ENCODE results near the gene TECTA. TPM values are rescaled to one million over a fixed set of nuclear protein-coding genes. Genes with fewer than 3 reads are reported as not detected.

The TECTA gene
- polyA plus RNA-seq (2011; rRNA removed): 0.12 and 0.14 TPM in 2 replicates
- 0.06 and 0.08 TPM in 2 replicates for polyA plus RNA-seq (2012; cell fraction: cytosol; rRNA removed)
- 0.28 and 0.50 TPM in 2 replicates for polyA plus RNA-seq (2012; cell fraction: nucleus; rRNA removed)
- polyA plus RNA-seq (2017; fragmentation: RNase III; extraction: RNeasy Plus Mini Kit Qiagen cat#74134 plus additional on column Dnase treatment): 0.05 to 0.12 TPM (median 0.05 TPM) in 3 replicates
- 0.12 and 0.39 TPM in 2 replicates for polyA minus RNA-seq (2011; rRNA and poly(A)+ RNA removed)

- WGBS (ENCODE audit: missing lambda C conversion rate): 79% methylated on average over 2 of the region's 2 CpGs
- ATAC-seq: no peak
- no peak for DNase-seq (ENCODE audit: low read depth in 1 of 2, low spot score in 1 of 2)
- Histone ChIP-seq H3K9me3 (no peaks in the 10 kb centered on the region), H3K4me1 (peaks cover 7% of the 10 kb centered on the region; the same call in 1 of the 3 replicates), H3K4me2 (0 out of 3 replicates have a peak within 1 kb of the TSS, but pooled peaks have one; percentile 30), H3K4me3 (no peak within 1 kb of the TSS), H3K27ac (no peak within 1 kb of the TSS)
- TF ChIP-seq BCL3 (IDR thresholded peaks at IDR 0.05) (no peak), SREBF2 (IDR thresholded peaks at IDR 0.05) (no peak), MAFK (IDR thresholded peaks at IDR 0.05; ENCODE audit: partially characterized antibody) (no peak), MYC (IDR thresholded peaks at IDR 0.05; ENCODE audit: borderline replicate concordance, low read length) (no peak), CHD2 (IDR thresholded peaks at IDR 0.05; ENCODE audit: low read length, partially characterized antibody) (no peak), POLR2AphosphoS2 (conservative IDR thresholded peaks at IDR 0.05; ENCODE audit: low read length) (no peak), ZNF302 (CRISPR knock-in tag; IDR thresholded peaks at IDR 0.05) (no peak), EHF (CRISPR knock-in tag; IDR thresholded peaks at IDR 0.05) (no peak), PBX3 (IDR thresholded peaks at IDR 0.05) (no peak), REST (IDR thresholded peaks at IDR 0.05) (no peak), CEBPB (IDR thresholded peaks at IDR 0.05) (no peak)
- CTCF ChIA-PET: interaction anchor here (1.1 kb wide), 1 partner anchor 18 kb away, joined by 3 read pairs; no protein-coding TSS in a partner anchor
- FAIRE-seq: no peak
- POLR2A ChIA-PET: no interaction called here
These were observed at the start of gene TECTA for GRCh38 chr11:121100943-121101342. Gene TECTA (plus strand): TSS chr11:121101243. CDS start chr11:121102666, 1,423 bp downstream.

GRCh38 chr11:121053244-121053643 is 47.8 kb upstream of the TECTA start:
- no peak overlapping the region for H3K27ac ChIP-seq
- ChIA-PET POLR2A (no interaction called here), CTCF (interaction anchor here (1.2 kb wide), 1 partner anchor 10 kb away, joined by 3 read pairs; no protein-coding TSS in a partner anchor)
- no peak for FAIRE-seq
- H3K9me3 ChIP-seq: no peaks in the 10 kb centered on the region
- 95% methylated on average over 4 of the region's 4 CpGs for WGBS (ENCODE audit: missing lambda C conversion rate)
- DNase-seq (ENCODE audit: low read depth in 1 of 2, low spot score in 1 of 2): no peak
- no peak for TF ChIP-seq CBX8 (IDR thresholded peaks at IDR 0.05)
- TF ChIP-seq NPAS2 (CRISPR knock-in tag; IDR thresholded peaks at IDR 0.05; ENCODE audit: borderline replicate concordance): no peak
- TF ChIP-seq POLR2A (IDR thresholded peaks at IDR 0.05; ENCODE audit: low read length): no peak
- TF ChIP-seq USF2 (IDR thresholded peaks at IDR 0.05): no peak
- TF ChIP-seq POLR2AphosphoS2 (conservative IDR thresholded peaks at IDR 0.05; ENCODE audit: low read length): no peak
- no peak for TF ChIP-seq FOSB (CRISPR knock-in tag; IDR thresholded peaks at IDR 0.05)
- TF ChIP-seq NR3C1 (IDR thresholded peaks at IDR 0.05): no peak
- TF ChIP-seq ELK1 (IDR thresholded peaks at IDR 0.05; ENCODE audit: low read depth, low read length): no peak
- no peak for TF ChIP-seq HOXB5 (CRISPR knock-in tag; IDR thresholded peaks at IDR 0.05)
- TF ChIP-seq PHF8 (IDR thresholded peaks at IDR 0.05; ENCODE audit: borderline replicate concordance, low read depth): no peak
- TF ChIP-seq SREBF2 (IDR thresholded peaks at IDR 0.05): no peak
- no peak for TF ChIP-seq CHD2 (IDR thresholded peaks at IDR 0.05; ENCODE audit: low read length, partially characterized antibody)
- no peak for TF ChIP-seq FOXS1 (CRISPR knock-in tag; IDR thresholded peaks at IDR 0.05)
- no peak for TF ChIP-seq GATA3 (IDR thresholded peaks at IDR 0.05; ENCODE audit: borderline replicate concordance)
- no peak for ATAC-seq
- peaks cover 9% of the 10 kb centered on the region; the same call in 2 of the 3 replicates for H3K4me1 ChIP-seq
- H3K4me2 ChIP-seq: no peak overlapping the region
- no peak overlapping the region for H3K4me3 ChIP-seq
